ENCODE data around the gene FBXO38. TPM values are rescaled to one million over a fixed set of nuclear protein-coding genes. Genes with fewer than 3 reads are reported as not detected.

FBXO38 gene
- total RNA-seq, 1 donor from 2014 or later: 64.6 TPM

DNA sequence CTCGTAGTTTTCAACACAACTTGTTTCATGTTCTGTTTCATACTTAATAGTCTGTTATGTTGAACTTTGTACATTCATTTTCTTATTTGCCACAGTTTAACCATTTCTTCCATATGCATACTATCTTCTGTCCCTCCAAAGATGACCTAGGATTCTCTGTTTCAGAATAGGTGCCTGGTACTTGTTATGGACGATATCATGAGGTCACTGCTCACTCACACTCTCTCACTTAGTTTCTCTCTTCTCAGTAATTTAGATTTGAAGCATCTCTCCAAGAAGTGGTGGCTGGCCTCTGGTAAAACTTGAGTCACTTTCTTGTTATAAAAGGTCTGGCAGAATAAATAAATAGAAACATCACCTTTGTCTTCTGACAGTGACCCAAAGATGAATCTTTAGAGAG lies 28.4 kb downstream of the FBXO38 start:
- Histone ChIP-seq H3K36me3 (peaks cover 35% of the 10 kb centered on the region), H3K4me1 (no peaks in the 10 kb centered on the region)

DNA sequence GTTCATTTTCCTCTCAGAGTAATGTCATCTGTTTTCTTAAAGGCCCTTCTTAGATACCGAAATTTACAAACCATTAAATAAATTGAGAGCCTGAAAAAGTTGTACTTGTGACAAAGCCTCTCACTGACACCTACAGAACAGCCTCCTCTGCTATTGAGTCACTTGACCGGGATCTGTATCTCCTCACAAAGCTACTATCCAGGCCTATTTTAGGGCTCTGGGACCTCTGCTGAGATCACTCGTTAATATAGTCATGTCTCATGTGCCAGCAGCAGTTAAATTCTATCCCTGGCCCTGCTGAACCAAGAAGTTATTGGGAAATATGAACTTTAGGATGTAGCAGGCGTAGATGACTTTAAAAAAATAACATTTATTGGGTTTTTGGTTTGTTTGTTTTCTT lies 31.1 kb downstream of the FBXO38 start:
- Mint-ChIP-seq H3K4me3 (no peak overlapping the region), H3K36me3 (peaks cover 26% of the 10 kb centered on the region)

More for the DNA sequence above, 28.4 kb downstream of the FBXO38 start:
- Mint-ChIP-seq H3K27me3 (ENCODE audit: insufficient read depth, low read depth) (no peaks in the 10 kb centered on the region), H3K4me3 (no peak overlapping the region), H3K4me1 (no peaks in the 10 kb centered on the region), H3K36me3 (peaks cover 31% of the 10 kb centered on the region), H3K27ac (no peak overlapping the region), H3K9me3 (no peaks in the 10 kb centered on the region)
- Histone ChIP-seq H4K20me1 (ENCODE audit: low read depth) (no peaks in the 10 kb centered on the region), H3K9ac (no peak overlapping the region), H3K4me2 (no peak overlapping the region), H3K27ac (no peak overlapping the region), H3K79me2 (ENCODE audit: low read depth) (no peaks in the 10 kb centered on the region), H3K4me3 (no peak overlapping the region), H2AFZ (replicated peaks) (no peak overlapping the region), H3K27me3 (no peaks in the 10 kb centered on the region), H3K9me3 (ENCODE audit: low read depth) (no peaks in the 10 kb centered on the region), H3F3A (ENCODE audit: low read depth) (no peaks in the 10 kb centered on the region)
- TF ChIP-seq, protein P1, sequence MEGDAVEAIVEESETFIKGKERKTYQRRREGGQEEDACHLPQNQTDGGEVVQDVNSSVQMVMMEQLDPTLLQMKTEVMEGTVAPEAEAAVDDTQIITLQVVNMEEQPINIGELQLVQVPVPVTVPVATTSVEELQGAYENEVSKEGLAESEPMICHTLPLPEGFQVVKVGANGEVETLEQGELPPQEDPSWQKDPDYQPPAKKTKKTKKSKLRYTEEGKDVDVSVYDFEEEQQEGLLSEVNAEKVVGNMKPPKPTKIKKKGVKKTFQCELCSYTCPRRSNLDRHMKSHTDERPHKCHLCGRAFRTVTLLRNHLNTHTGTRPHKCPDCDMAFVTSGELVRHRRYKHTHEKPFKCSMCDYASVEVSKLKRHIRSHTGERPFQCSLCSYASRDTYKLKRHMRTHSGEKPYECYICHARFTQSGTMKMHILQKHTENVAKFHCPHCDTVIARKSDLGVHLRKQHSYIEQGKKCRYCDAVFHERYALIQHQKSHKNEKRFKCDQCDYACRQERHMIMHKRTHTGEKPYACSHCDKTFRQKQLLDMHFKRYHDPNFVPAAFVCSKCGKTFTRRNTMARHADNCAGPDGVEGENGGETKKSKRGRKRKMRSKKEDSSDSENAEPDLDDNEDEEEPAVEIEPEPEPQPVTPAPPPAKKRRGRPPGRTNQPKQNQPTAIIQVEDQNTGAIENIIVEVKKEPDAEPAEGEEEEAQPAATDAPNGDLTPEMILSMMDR (IDR thresholded peaks at IDR 0.05): no peak
- TF ChIP-seq EZH2 (IDR thresholded peaks at IDR 0.05): no peak
- no peak for TF ChIP-seq EZH2phosphoT487 (IDR thresholded peaks at IDR 0.05)
- DNase-seq (ENCODE audit: low spot score): no peak

DNA sequence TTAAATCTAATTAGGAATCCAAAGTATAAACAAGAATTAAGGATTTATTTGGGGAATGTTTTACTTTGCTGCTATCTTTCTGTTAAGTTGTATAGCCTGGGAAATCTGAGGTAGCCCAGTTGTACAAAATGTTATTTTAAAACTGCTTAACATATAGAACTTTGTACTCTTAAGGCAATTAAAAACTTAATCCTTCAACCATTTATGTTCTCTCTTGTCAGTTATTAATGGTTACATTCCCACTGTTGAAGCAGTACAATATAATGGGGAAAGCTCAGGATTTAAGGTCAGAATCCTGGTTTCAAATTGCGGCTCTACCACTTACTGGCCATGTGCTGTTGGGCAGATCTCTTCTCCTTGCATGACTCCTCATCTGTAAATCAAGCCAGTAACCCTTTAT lies 32.7 kb downstream of the FBXO38 start:
- Histone ChIP-seq H2AFZ (replicated peaks) (no peak overlapping the region), H3K4me3 (no peak overlapping the region), H4K20me1 (ENCODE audit: low read depth) (no peaks in the 10 kb centered on the region), H3K79me2 (ENCODE audit: low read depth) (no peaks in the 10 kb centered on the region), H3K9ac (no peak overlapping the region), H3K36me3 (peaks cover 24% of the 10 kb centered on the region), H3K4me1 (no peaks in the 10 kb centered on the region), H3F3A (ENCODE audit: low read depth) (no peaks in the 10 kb centered on the region), H3K27ac (no peak overlapping the region), H3K9me3 (ENCODE audit: low read depth) (no peaks in the 10 kb centered on the region), H3K4me2 (no peak overlapping the region), H3K27me3 (no peaks in the 10 kb centered on the region)
- no peak for DNase-seq (ENCODE audit: low spot score)
- TF ChIP-seq EZH2phosphoT487 (IDR thresholded peaks at IDR 0.05): no peak
- no peak for TF ChIP-seq EZH2 (IDR thresholded peaks at IDR 0.05)
- TF ChIP-seq, protein P1 (IDR thresholded peaks at IDR 0.05): no peak
- Mint-ChIP-seq H3K4me3 (no peak overlapping the region), H3K36me3 (peaks cover 16% of the 10 kb centered on the region), H3K27ac (no peak overlapping the region), H3K9me3 (no peaks in the 10 kb centered on the region), H3K27me3 (ENCODE audit: insufficient read depth, low read depth) (no peaks in the 10 kb centered on the region), H3K4me1 (no peaks in the 10 kb centered on the region)

More for the DNA sequence above, 31.1 kb downstream of the FBXO38 start:
- Histone ChIP-seq H3K4me1 (no peaks in the 10 kb centered on the region), H3K36me3 (peaks cover 34% of the 10 kb centered on the region), H2AFZ (replicated peaks) (no peak overlapping the region), H4K20me1 (ENCODE audit: low read depth) (no peaks in the 10 kb centered on the region), H3K79me2 (ENCODE audit: low read depth) (no peaks in the 10 kb centered on the region), H3K4me2 (no peak overlapping the region), H3K4me3 (no peak overlapping the region), H3K9ac (peak overlapping the region; percentile 15), H3F3A (ENCODE audit: low read depth) (no peaks in the 10 kb centered on the region), H3K27me3 (no peaks in the 10 kb centered on the region), H3K27ac (no peak overlapping the region), H3K9me3 (ENCODE audit: low read depth) (no peaks in the 10 kb centered on the region)
- no peaks in the 10 kb centered on the region for H3K27me3 Mint-ChIP-seq (ENCODE audit: insufficient read depth, low read depth)
- no peak overlapping the region for H3K27ac Mint-ChIP-seq
- DNase-seq (ENCODE audit: low spot score): no peak
- no peaks in the 10 kb centered on the region for H3K9me3 Mint-ChIP-seq
- no peaks in the 10 kb centered on the region for H3K4me1 Mint-ChIP-seq
- TF ChIP-seq, protein P1 (IDR thresholded peaks at IDR 0.05): no peak
- TF ChIP-seq EZH2phosphoT487 (IDR thresholded peaks at IDR 0.05) (no peak), EZH2 (IDR thresholded peaks at IDR 0.05) (no peak)
